H1 (cell line): ENCODE measurements around the gene LAMTOR4. TPM values are rescaled to one million over a fixed set of nuclear protein-coding genes. Genes with fewer than 3 reads are reported as not detected.

ENCODE experiments used
- CTCF ChIA-PET: fragments of 300-600 bp; sonication (Branson Sonifier 250); formaldehyde crosslinking; loops from one replicate; lab custom pipeline; 2021; ENCODE audit not compliant: partially characterized antibody; lab: Charles Lee
- POLR2A ChIA-PET: fragments of 300-600 bp; sonication (Branson Sonifier 250); formaldehyde crosslinking; loops from one replicate; lab custom pipeline; 2021; ENCODE audit warnings: inconsistent platforms; ENCODE audit not compliant: partially characterized antibody; lab: Charles Lee
- DNase-seq, 2 experiments: peaks; one replicate each; pipeline versions ENCODE4 v3.0.0 to v3.0.0-alpha.2; 2010 to 2022; ENCODE audit warnings: low spot score in 2 of 2, low read depth in 1 of 2, mixed read lengths in 1 of 2
- FAIRE-seq: peaks from 2 replicates; lab custom pipeline; 2011; peaks lifted over from hg19 to GRCh38; lab: Jason Lieb, UNC
- H2AFZ ChIP-seq: 2 replicates; pipeline ENCODE4 v1.8.1; 2012; ENCODE audit warnings: low read length, inconsistent platforms
- H2AK5ac ChIP-seq: 2 replicates; pipeline ENCODE4 v1.6.1; 2013; ENCODE audit warnings: low read depth, low read length
- H2BK120ac ChIP-seq: replicated peaks from 2 replicates; pipeline ENCODE3; 2013; ENCODE audit warnings: low read depth, low read length, inconsistent platforms
- H2BK12ac ChIP-seq: 2 replicates; pipeline ENCODE4 v1.6.1; 2013; ENCODE audit warnings: low read depth, low read length
- H2BK15ac ChIP-seq: 2 replicates; pipeline ENCODE4 v1.6.1; 2013; ENCODE audit warnings: low read length
- H2BK20ac ChIP-seq: 2 replicates; pipeline ENCODE4 v1.6.1; 2013; ENCODE audit warnings: low read length
- H2BK5ac ChIP-seq: 2 replicates; pipeline ENCODE4 v1.6.1; 2013; ENCODE audit warnings: low read depth, low read length
- H3K14ac ChIP-seq: 2 replicates; pipeline ENCODE4 v1.6.1; 2013; ENCODE audit warnings: inconsistent platforms; ENCODE audit not compliant: insufficient read length
- H3K18ac ChIP-seq: 2 replicates; pipeline ENCODE4 v1.6.1; 2013; ENCODE audit warnings: low read length; ENCODE audit errors: extremely low read depth
- H3K23ac ChIP-seq: 2 replicates; pipeline ENCODE4 v1.6.1; 2013; ENCODE audit warnings: inconsistent platforms; ENCODE audit not compliant: insufficient read length
- H3K23me2 ChIP-seq: 2 replicates; pipeline ENCODE4 v1.6.1; 2013; ENCODE audit warnings: low read depth, low read length
- H3K27ac ChIP-seq: 2 replicates; pipeline ENCODE4 v1.6.1; 2011; ENCODE audit warnings: low read depth, low read length, inconsistent platforms
- H3K27me3 ChIP-seq, 4 experiments: replicated peaks in 1 of 4; 1 replicate in 1 of 4; 2 replicates in 3 of 4; pipeline versions ENCODE4 v1.6.1 to v1.8.1; 2011 to 2013; ENCODE audit warnings: low read length in 3 of 4, mild to moderate bottlenecking in 3 of 4, inconsistent platforms in 2 of 4, mixed read lengths in 2 of 4, moderate library complexity in 1 of 4; ENCODE audit not compliant: control insufficient read depth in 3 of 4, insufficient read depth in 3 of 4; ENCODE audit errors: extremely low read depth in 1 of 4
- H3K36me3 ChIP-seq, 4 experiments: 2 replicates each; pipeline versions ENCODE4 v1.6.1 to v1.8.1; 2011 to 2013; ENCODE audit warnings: mild to moderate bottlenecking in 4 of 4, low read length in 3 of 4, moderate library complexity in 2 of 4, control low read depth in 1 of 4, inconsistent platforms in 1 of 4; ENCODE audit not compliant: insufficient read depth in 4 of 4, control insufficient read depth in 2 of 4
- H3K4ac ChIP-seq: replicated peaks from 2 replicates; pipeline ENCODE3; 2013; ENCODE audit warnings: low read length, low read depth, mixed read lengths, inconsistent platforms; ENCODE audit not compliant: insufficient read length
- H3K4me1 ChIP-seq, 4 experiments: replicated peaks in 1 of 4; 1 replicate in 1 of 4; 2 replicates in 3 of 4; pipeline versions ENCODE4 v1.6.1 to v1.8.1; 2011 to 2013; ENCODE audit warnings: low read length in 3 of 4, inconsistent platforms in 2 of 4, mixed read lengths in 1 of 4; ENCODE audit not compliant: insufficient read depth in 4 of 4, control insufficient read depth in 3 of 4
- H3K4me2 ChIP-seq, 2 experiments: 2 replicates each; pipeline versions ENCODE4 v1.6.1 to v1.8.1; 2011 to 2013; ENCODE audit warnings: low read depth in 2 of 2, low read length in 2 of 2, control low read depth in 1 of 2, inconsistent platforms in 1 of 2, mild to moderate bottlenecking in 1 of 2; ENCODE audit not compliant: insufficient read depth in 1 of 2
- H3K4me3 ChIP-seq, 4 experiments: fragments of 200-600, 300-600 bp in 1 of 4; sonication (generic), shearing (Covaris generic), sonication (Bioruptor Twin) in 1 of 4; 2 replicates each; pipeline versions ENCODE4 v1.5.1 to v1.8.1; 2011 to 2016; ENCODE audit warnings: low read length in 4 of 4, low read depth in 3 of 4, control low read depth in 2 of 4, inconsistent platforms in 2 of 4, mild to moderate bottlenecking in 2 of 4, mixed read lengths in 1 of 4, moderate library complexity in 1 of 4; ENCODE audit not compliant: insufficient read depth in 2 of 4; ENCODE audit errors: extremely low read depth in 1 of 4
- H3K56ac ChIP-seq: replicated peaks from 2 replicates; pipeline ENCODE3; 2013; ENCODE audit warnings: low read depth, mild to moderate bottlenecking, mixed read lengths, low read length, inconsistent platforms; ENCODE audit not compliant: insufficient read length
- H3K79me1 ChIP-seq: 2 replicates; pipeline ENCODE4 v1.6.1; 2013; ENCODE audit warnings: low read depth, low read length, control low read depth
- H3K79me2 ChIP-seq, 2 experiments: 2 replicates each; pipeline versions ENCODE4 v1.6.1 to v1.8.1; 2012 to 2013; ENCODE audit warnings: low read length in 2 of 2, mild to moderate bottlenecking in 2 of 2, inconsistent platforms in 1 of 2; ENCODE audit not compliant: insufficient read depth in 2 of 2, control insufficient read depth in 1 of 2
- H3K9ac ChIP-seq, 4 experiments: replicated peaks in 1 of 4; 1 replicate in 1 of 4; 2 replicates in 3 of 4; pipeline versions ENCODE4 v1.6.1 to v1.8.1; 2011 to 2013; ENCODE audit warnings: low read depth in 3 of 4, low read length in 3 of 4, control low read depth in 2 of 4, mild to moderate bottlenecking in 2 of 4, moderate library complexity in 2 of 4, inconsistent platforms in 1 of 4; ENCODE audit errors: extremely low read depth in 1 of 4
- H3K9me3 ChIP-seq, 2 experiments: 2 replicates each; pipeline versions ENCODE4 v1.6.1 to v1.8.1; 2012 to 2013; ENCODE audit warnings: mild to moderate bottlenecking in 2 of 2, moderate library complexity in 2 of 2, control low read depth in 1 of 2, inconsistent platforms in 1 of 2, low read depth in 1 of 2, low read length in 1 of 2, mixed read lengths in 1 of 2; ENCODE audit not compliant: insufficient read depth in 2 of 2
- H4K20me1 ChIP-seq, 2 experiments: replicated peaks in 1 of 2; 2 replicates each; pipeline versions ENCODE3 to v1.8.1; 2011 to 2013; ENCODE audit warnings: inconsistent platforms in 2 of 2, low read length in 2 of 2, mild to moderate bottlenecking in 1 of 2; ENCODE audit not compliant: insufficient read depth in 2 of 2, control insufficient read depth in 1 of 2
- H4K5ac ChIP-seq: 2 replicates; pipeline ENCODE4 v1.6.1; 2013; ENCODE audit warnings: low read length, low read depth, mixed read lengths, inconsistent platforms; ENCODE audit not compliant: insufficient read length
- H4K8ac ChIP-seq: 2 replicates; pipeline ENCODE4 v1.8.0; 2013; ENCODE audit warnings: mild to moderate bottlenecking, moderate library complexity, low read length, inconsistent platforms; ENCODE audit not compliant: insufficient read depth; ENCODE audit errors: extremely low read depth
- H4K91ac ChIP-seq: replicated peaks from 2 replicates; pipeline ENCODE3; 2013; ENCODE audit warnings: low read length, mixed read lengths, inconsistent platforms; ENCODE audit not compliant: insufficient read length
- POLR2AphosphoS5 ChIP-seq: IDR thresholded peaks from 2 replicates; pipeline ENCODE4 v1.6.1; 2011; ENCODE audit warnings: low read depth, low read length
- POU5F1 ChIP-seq: IDR thresholded peaks from 2 replicates; pipeline ENCODE4 v1.6.1; 2011; ENCODE audit warnings: low read depth, mild to moderate bottlenecking, low read length, moderate library complexity
- YY1 ChIP-seq: IDR thresholded peaks from 2 replicates; pipeline ENCODE4 v1.6.1; 2011; ENCODE audit warnings: low read depth, mild to moderate bottlenecking, low read length
- WGBS, 2 experiments: shearing (Covaris generic) in 1 of 2; methylation state at CpG; one replicate each; pipeline versions ENCODE4 v1.1.6 to v1.1.7; 2013 to 2015; ENCODE audit warnings: low lambda C conversion rate in 2 of 2, mixed read lengths in 2 of 2, inconsistent platforms in 1 of 2, low coverage in 1 of 2, missing lambda C conversion rate in 1 of 2; ENCODE audit not compliant: insufficient replicate concordance in 2 of 2, insufficient coverage in 1 of 2, insufficient read length in 1 of 2; ENCODE audit errors: extremely low coverage in 1 of 2, missing lambda C conversion rate in 1 of 2; 5-methylcytosine and 5-hydroxymethylcytosine counted together
- polyA plus RNA-seq, 7 experiments: library from polyadenylated mRNA; depleted of rRNA in 3 of 7; stranded (reverse) in 5 of 7; unstranded in 2 of 7; fragments of >200 nt in 5 of 7; fragments of 200-250 nt in 2 of 7; gene quantifications; 1 replicate in 5 of 7; 2 replicates in 1 of 7; 4 replicates in 1 of 7; pipeline versions ENCODE4 v1.2.1 to v1.2.3, GENCODE V29; 2011 to 2013; ENCODE audit warnings: missing spikeins in 2 of 7, mixed read lengths in 2 of 7
- total RNA-seq: library from RNA; stranded (reverse); fragmentation: NEBNext Ultra II Directional; extraction: Animal tissue kit (Norgen Biotek cat#: 25700); gene quantifications from 2 replicates; pipeline ENCODE4 v1.2.1, GENCODE V29; 2021

Gene LAMTOR4
- total and polyA plus RNA-seq, 2 of the 8 experiments (the other 6 are each of a cell fraction or from before 2014, with no cell fraction given), result 153 to 622 TPM

- Histone ChIP-seq H3K4me3 (no peak overlapping the region), H4K20me1 (peaks cover 5% of the 10 kb centered on the region in 2 experiments), H3K27me3 (no peaks in the 10 kb centered on the region), H3K23ac (no peak overlapping the region), H2BK20ac (no peak overlapping the region), H3K9me3 (no peaks in the 10 kb centered on the region), H3K4ac (no peak overlapping the region), H4K5ac (no peak overlapping the region), H2BK12ac (no peak overlapping the region), H3K4me1 (no peaks in the 10 kb centered on the region; a peak in 2 of 7 replicates), H4K91ac (no peak overlapping the region), H3K14ac (no peak overlapping the region), H2AK5ac (no peak overlapping the region), H3K4me2 (no peak overlapping the region), H4K8ac (no peak overlapping the region), H3K79me2 (0 out of 4 replicates have a peak, but pooled peaks cover 0 to 6% of the 10 kb centered on the region in 2 experiments), H3K27ac (no peak overlapping the region), H3K36me3 (peaks cover 9 to 56% (median 38%) of the 10 kb centered on the region in 4 experiments; a peak in 7 of 8 replicates), H3K23me2 (no peaks in the 10 kb centered on the region), H2AFZ (no peak overlapping the region), H3K9ac (no peak overlapping the region), H3K18ac (no peak overlapping the region), H2BK5ac (no peak overlapping the region), H3K79me1 (no peaks in the 10 kb centered on the region; the same call in 1 of the 2 replicates), H2BK120ac (no peak overlapping the region), H2BK15ac (no peak overlapping the region), H3K56ac (no peak overlapping the region)
- DNase-seq (no peak), FAIRE-seq (no peak)
- ChIA-PET POLR2A (interaction anchor here (0.6 to 20.0 kb wide), 3 partner anchors 10 to 39 kb away, joined by 4 to 722 read pairs (median 414); partner anchors contain the start of genes CNPY4, COPS6, MBLAC1 and TAF6), CTCF (no interaction called here)
- WGBS, 2 experiments, result 96% methylated on average over 21 of the region's 25 CpGs; no CpG with 5 or more reads in 1 of the 2 experiments
- TF ChIP-seq YY1 (no peak), POU5F1 (no peak), POLR2AphosphoS5 (peak; percentile 22; the same call in 1 of the 2 replicates)
These were observed 41.5 kb upstream of the LAMTOR4 start for GRCh38 chr7:100107125-100107737.
